IPS DF 4.7 (cell line): ENCODE measurements around the gene CNN3.
"Not testable (repeated sequence)": the region's sequence is repeated elsewhere in the genome, so short reads cannot be mapped to it uniquely, and the experiment has no call there.

ENCODE experiments used
- DNase-seq: peaks from one replicate; pipeline ENCODE4 v3.0.0-alpha.2; 2013; ENCODE audit warnings: low spot score; ENCODE audit errors: extremely low read depth

CNN3 gene

DNA sequence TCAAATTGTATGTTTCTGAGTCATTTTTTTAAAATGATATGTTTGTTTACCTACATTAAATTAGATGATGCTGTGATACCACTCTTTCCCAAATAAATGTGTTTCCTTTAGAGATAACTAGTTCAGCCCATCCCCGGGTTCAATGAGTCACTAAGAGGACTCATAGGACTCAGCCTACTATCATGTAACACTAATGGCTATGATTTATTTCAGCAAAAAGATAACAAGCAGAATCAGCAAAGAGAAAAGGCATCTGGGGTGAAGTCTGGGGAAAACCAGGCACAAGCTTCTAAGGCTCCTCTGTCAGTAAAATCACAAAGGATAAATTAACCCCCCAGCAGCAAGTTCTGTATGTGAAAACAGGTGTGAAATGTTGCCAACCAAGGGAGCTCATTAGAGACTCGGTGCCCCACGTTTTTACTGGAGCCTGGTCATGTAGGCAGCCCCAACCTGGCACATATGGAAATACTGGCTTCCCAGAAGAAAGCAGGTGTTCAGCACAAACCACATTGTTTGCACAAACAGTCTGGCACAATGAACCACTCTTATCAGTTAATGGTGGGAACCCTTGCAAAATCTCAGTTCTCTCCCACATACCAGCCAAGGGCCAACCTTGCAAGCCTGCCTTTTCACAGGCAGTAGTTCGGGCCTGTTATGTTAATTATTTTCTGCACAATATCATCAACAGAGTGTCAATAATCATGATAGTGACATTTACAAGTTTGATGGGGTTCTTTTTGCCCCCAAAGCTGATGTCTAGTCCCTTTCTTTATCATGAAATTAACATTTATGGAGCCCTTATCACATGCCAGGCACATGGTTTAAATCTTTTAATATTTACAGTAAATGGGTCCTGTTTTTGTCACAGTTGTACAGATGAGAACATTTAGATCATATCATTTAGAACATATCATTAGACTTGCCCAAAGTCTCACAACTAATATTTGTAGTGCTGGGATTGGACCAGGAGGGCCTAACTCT, 23.1 kb upstream of the CNN3 start:
- no peak for DNase-seq

DNA sequence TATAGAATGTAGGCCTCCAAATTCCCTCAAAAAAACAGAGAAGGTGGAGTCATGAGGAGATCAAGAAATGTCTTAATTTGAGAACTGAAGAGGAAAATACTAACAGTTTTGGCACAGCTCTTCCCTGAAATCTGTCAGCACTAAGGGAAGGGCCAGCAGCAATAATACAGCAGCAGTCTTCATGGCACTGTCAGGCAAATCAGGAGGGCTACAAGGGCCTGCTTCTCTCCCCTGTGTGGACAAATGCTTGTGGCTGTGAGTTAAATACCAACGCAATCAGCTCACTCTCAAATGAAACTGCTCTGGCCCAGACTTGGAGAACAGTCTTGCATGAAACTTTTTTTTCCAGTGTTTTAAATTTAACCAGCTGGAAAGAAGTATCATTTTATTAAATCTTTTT, 20.5 kb upstream of the CNN3 start:
- no peak for DNase-seq

DNA sequence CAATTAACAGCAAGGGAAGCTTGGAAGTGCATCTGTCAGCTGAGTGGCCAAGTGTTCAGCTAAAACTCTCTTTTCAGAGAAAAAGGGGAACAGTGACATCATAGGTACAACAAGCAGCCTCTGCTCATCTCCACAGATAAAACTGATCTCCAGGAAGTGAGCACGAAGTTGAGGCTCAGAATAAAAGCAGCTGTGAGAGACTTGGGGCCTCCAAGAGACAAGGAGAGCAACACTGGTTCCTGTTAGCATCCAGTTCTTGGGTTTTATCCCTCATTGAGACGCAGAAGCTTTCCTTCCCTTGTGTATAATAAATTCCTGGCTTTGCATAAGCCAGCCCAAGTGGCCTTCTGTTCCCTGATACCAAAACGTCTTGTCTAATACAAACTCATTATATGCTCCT, 20.0 kb upstream of the CNN3 start:
- DNase-seq = no peak

DNA sequence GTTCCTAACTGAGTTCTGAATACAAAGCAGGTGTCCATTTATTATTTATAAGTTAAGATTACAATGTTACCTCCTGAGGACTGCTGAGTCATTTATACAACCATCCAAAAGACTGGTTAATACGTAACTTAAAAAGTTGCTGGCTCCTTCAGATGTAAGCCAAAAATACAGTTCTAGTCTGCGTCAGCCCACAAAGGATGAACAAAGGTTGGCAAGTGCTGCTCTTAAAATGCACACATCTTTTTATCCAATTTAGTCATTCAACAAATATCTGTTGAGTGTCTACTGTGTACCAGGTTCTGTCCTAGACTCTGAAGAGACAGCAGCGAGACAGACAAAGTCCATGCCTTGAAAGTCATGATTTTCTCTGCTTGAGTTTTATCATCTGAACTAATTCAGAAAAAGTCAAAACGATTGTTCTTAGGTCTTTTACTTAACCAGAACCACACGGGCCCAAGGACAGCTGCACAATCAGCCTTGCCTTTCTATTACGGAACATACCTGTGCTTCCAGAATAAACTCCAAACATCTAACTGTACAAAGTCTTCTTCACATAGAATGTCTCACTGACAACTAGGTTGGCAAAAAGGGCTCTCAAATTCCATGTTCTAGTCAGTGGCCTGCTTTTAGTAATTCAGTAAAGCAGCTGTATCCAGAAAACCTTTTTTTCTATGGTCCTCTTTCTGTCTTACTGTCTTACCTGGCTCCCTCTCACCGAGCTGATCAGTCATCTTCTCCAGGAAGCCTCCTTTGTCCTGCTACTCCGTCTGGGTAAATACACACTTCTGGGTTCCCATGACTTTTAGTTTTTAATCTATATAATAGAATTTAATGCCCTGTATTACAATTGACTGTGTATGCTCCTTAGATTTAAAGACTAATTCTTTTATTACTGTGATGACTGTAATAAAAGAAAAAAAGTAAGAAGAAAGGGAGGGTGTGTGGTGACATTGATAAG, 15.5 kb upstream of the CNN3 start:
- no peak for DNase-seq

DNA sequence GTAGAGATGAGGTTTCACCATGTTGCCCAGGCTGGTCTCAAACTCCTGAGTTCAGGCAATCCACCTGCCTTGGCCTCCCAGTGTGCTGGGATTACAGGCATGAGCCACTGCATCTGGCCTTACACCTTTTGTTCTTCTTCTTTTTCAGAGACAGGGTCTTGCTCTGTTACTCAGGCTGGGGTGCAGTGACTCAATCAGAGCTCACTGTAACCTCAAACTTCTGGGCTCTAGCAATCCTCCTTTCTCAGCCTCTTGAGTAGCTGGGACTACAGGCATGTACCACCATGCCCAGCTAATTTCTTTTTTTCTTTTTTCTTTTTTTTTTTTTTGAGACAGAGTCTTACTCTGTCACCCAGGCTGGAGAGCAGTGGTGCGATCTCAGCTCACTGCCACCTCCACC, 14.6 kb upstream of the CNN3 start:
- not testable (repeated sequence) for DNase-seq

DNA sequence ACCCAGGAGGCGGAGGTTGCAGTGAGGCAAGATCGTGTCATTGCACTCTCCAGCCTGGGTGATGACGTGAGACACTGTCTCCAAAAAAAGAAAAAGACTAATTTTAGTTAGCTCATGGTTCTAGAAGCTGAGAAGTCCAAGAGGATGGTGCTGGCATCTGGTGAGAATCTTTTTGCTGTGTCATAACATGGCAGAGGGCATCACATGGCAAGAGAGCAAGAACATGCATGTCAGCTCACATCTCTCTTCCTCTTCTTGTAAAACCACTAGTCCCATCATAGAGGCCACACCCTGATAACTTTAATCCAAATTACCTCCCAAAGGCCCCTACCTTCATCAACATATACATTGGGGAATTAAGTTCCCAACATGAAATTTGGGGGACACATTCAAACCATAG, 13.8 kb upstream of the CNN3 start:
- DNase-seq = no peak

DNA sequence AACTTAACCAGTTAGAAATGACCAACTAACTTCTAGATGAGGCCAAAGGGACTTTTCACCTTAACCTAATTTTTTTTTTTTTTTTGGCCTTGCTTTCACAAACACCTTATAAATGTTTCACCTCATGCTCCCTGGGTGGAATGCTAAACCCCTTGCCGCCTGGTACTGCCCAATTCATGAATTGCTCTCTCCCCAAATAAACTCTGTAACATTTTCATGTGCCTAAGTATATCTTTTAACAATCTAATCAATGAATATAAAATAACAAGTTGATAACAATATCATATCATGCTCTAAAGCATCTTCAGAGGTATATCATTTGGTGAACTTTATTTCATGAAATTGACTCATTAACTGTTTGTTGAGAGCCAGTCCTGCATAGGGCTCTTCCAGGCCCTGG, 10.9 kb upstream of the CNN3 start:
- DNase-seq = no peak

DNA sequence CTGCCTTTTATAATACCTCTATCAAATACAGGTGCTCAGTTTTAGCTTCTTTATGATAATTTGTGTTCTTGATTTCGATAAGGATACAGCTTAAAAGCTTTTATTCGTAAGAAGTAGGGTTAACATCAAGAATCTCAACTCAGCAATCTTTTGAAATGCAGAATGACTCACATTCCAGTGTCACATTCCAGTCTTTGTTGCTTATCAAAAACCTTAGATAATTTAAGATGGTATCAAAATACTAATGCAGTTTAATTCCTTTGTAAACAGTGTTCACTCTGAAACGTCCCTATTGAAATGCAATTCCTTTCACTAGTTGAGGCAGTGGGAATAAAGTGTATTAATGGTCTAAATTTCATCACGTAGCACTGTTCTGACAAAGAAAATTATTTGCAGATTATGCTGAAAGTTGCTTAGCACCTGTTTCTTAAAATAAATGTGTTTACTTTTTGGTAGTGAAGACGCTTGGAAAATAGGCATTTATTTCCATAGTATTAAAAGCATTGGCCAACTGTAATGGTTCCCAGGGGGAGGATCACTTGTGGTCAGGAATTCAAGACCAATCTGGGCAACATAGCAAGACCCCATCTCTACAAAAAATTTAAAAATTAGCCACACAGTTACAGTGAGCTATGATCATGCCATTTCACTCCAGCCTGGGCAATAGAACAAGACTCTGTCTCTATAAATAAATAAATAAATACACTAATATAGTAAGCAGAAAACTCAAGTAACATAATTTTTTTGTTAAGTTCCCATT, 10.1 kb upstream of the CNN3 start:
- DNase-seq = no peak

DNA sequence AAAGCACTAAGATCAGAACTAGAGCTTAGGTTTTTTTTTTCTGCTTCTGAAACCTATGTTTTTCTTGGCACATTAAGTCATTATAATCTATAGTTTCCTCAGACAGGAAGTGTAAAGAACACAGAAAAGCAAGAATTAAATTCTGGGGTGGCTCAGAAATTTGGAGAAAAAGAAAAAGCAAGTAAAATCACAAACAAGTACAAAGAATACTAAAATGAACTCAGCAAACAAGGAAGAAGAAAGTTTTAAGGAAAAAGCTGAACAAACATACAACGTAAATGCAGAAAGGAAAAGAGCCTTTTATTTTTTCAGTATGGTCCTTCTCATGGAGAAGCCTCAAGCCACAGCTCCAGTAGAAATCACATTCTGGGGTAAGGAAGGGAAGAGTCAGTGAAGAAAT, 8.6 kb upstream of the CNN3 start:
- DNase-seq = no peak

DNA sequence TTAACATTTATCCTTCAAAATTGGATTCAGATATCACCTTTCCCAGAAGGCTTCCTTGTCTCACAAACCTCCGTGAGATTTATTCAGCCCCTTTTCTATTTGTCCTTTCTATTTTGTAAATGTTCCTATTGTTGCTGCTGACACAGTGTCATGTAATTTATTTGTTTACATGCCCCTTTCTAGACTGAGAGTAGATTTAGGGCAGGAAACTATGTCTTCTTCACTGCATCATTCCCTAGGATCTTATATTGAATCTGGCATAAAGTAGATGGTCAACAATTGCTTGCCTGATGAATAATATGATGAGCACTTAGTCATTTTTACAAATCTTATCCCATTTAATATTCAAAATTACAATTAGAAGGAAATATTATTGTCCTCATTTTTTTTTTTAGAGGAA, 8.1 kb upstream of the CNN3 start:
- DNase-seq = no peak

DNA sequence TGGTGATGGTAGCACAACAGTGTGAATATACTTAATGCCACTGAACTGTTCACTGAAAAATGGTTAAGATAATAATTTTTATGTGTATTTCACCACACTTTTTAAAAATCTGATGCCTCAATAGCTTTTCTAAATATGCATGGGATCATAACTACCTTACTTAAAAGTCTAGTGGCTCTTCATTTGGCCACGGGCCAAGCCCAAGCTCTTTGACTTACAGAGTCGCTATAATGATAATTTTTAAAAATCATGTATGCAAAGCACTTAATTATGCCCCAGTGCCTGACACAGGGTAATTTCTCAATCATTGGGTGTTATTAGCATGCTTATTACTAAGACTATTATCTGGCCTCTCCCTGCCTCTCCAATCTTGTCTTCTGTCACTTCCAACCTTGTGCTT, 7.6 kb upstream of the CNN3 start:
- no peak for DNase-seq

DNA sequence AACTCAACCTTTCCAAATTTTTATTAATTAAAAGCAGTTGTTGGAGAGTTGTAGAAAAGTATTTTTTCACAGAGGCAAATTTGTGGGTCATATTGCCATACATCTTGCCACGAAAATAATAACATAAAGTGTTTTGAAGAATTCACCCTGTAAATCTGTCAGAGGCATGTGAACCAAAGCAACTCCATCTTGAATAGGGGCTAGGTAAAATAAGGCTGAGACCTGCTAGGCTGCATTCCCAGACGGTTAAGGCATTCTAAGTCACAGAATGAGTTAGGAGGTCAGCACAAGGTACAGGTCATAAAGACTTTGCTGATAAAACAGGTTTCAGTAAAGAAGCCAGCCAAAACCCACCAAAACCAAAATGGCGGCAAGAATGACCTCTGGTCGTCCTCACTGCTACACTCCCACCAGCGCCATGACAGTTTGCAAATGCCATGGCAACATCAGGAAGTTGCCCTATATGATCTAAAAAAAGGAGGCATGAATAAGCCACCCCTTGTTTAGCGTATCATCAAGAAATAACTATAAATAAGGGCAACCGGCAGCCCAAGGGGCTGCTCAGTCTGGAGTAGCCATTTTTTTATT, 4.4 kb upstream of the CNN3 start:
- DNase-seq = no peak

DNA sequence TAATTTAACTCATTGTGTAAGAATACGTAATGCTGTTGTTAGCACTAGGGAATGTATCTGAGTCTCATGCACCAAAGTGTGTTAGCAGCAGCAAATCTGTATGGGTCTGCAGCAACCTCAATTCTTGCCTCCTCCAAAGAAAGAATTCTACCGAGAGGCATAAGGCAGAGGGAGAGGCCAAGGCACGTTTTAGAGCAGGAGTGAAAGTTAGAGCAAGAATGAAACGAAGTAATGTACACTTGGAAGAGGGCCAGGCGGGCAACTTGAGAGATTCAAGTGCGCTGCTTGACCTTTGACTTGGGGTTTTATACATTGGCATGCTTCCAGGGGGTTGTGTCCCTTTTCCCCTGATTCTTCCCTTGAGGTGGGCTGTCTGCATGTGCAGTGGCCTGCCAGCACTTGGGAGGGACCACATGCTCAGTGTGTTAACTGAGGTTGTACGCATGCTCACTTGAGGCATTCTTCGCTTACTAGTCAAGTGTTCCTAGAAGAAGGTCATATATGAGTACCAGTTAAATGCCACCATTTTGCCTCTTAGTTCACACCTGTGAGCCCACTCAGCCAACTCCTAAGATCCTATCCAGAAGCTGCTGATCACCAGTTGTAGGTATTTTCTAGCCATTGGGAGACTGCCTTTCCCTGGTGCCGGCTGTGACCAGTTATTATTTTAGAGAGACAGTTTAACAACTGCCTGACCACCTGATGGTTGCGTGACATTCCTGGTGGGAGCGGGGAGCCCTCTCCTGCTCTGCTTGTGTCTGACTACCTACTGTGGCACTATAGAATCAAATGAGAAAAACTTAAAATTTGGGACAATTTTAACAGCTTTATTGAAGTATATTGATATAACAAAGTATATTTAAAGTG, 2.7 kb upstream of the CNN3 start:
- no peak for DNase-seq

DNA sequence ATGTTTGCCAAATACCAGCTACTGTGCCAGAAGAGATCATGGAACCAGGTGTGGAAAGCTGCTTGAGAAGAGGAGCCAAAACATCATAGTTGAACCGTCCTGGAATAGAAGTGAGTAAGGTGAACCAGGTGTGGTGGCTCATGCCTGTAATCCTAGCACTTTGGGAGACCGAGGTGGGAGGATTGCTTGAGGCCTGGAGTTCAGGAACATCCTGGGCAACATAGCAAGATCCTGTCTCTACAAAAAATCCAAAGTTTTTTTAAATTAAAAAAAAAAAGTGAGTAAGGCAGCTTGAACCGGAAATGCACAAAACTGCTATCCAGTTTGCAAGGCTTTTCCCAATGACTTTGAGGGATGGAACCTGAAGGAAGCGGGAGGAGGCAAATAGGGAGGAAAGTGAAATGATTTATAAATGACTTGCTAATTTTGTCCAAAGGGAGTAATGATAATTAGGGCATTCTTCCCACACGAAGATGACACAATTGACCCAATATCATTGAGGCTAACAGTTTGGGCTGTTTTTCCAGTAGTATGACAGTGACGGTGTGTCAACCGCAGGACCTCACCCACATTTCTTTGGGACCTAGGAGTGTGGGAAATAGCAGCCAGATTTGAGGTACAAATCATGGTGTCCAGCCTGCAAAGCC, 1.5 kb upstream of the CNN3 start:
- DNase-seq = no peak

DNA sequence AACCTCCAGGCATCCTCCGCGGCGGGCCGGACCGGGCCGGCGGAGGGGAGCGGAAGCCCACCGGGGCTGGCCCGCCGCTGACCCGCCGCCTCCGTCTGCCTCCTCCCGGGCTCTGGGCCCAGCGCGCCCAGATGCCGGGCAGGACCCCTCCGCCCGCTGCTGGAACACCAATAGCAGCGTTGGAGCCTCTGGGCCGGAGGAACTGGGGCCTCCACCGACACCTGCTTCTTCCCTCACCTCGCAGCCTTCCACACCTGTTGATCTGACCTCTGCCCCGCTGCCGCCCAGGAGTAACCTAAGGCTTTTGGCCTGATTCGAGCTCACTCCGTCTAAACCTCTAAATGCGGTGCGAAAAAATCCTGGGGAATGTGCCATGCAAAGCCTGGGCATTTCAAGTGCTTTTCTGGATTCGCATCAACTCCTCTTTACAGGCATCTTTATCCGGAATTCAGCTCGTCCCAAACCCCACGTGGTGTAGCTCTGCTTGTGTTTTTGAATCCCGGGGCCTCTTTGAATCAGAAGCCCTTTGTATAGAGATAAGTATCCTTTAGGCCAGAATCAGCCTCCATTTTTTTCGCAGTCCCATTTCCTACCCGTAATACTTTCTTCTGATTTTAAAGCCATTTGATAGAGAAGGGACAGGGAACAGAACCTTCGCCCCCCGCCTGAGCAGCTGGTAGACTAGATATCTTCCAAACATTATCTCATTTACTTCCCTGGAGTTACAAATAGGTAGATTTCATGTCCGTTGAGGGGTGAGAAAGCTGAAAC, 680 bp upstream of the CNN3 start:
- no peak for DNase-seq

DNA sequence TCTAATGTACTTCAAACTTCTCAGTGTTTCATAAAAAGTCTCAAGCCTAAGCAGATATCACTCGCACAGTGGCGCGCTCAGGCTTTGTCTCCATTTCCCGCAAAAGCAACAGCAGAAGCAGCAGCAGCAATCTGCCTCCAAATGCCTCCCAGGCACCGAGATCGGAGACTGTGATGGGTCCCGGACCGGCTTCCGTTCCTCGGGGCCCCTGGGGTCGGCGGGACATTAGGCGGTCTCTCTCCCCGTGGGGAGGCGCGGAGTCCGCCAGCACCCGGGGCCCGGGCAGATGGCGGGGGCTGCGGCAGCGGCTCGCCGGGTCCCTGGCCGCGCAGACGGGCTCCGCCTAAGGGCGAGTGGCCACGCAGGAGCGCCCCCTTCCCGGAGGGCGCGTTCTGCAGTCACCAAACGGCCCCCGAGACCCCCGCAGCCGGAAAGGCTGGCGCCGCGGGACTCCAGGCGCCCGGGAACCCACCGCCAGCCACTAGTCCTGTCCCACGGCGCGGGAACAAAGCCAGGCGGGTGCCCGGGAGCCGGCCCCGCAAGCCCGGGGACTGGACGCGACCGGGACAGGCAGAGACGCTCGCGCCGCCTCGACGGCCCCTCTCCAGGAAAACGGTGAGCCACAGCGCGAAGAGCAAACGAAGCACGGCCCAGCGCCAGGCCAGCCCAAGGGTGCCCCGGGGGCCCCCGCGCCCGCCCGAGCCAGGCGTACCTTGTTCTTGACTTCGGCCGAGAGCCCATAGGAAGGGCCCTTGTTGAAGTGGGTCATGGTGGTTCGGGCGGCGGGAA, 590 bp downstream of the CNN3 start:
- no peak for DNase-seq

DNA sequence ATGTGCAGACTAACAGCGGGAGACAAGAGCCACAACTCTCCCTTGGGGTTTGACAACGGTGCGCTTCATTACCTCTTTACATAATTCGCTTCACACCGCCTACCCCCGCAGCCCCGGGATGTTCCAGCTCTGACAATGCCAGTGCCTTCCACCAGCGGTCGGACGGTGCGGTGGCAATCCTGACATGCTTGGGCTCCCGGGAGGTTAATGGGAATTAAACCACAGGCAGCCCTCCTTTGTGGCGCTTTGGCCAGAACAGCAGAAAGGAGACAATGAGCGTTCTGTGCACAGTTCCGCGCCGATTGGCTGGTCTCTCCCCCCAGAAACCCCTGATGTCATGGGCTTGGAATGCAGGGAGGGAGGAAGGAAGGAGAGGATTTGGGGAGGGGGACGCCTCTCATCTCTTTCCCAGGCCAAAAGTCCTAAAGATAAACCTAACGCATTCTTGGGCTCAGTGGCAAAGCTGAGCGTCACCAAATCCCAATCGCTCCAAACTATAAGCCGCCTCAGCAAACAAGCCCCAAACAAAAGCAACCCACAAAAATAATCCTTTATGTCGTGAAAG, 1.3 kb downstream of the CNN3 start:
- peak; percentile 86 for DNase-seq

DNA sequence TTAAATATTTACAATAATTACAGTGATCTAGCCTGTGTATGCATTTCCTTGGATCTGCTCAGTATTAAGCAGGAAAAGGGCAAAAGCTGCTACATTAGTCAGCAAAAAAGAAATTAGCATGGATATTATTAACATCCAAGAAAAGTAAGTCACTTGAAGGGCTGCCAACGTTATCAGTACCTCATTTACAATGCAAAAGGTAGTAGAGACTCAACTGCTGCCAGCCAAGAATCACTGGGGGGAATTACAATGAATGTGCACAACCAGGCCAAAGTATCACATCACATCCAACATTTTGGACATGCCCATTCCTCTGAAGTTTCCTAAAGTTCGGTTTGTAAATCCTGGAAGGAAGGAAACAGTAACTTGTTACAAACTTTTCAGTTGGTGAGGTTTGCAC, 1.9 kb downstream of the CNN3 start:
- DNase-seq = no peak
